HCT116 (cell line): ENCODE results near the gene CROCC. TPM values are rescaled to one million over a fixed set of nuclear protein-coding genes. Genes with fewer than 3 reads are reported as not detected.

Experiments
- ATAC-seq: fragments of 200-7000 bp; cut with Tn5 transposase; 2 replicates; pipeline ENCODE4 v1.9.1; 2020; ENCODE audit warnings: mild to moderate bottlenecking, moderate library complexity
- BruUV-seq: library from RNA; stranded (reverse); fragments of 400-500 nt; replicated peaks from 2 replicates; lab custom pipeline; 2021; lab: Mats Ljungman, UMichigan
- CTCF ChIA-PET: fragments of 300-600 bp; sonication (Branson Sonifier 250); formaldehyde crosslinking; loops from one replicate; lab custom pipeline; 2021; ENCODE audit warnings: antibody characterized with exemption; lab: Charles Lee
- POLR2A ChIA-PET: fragments of 300-600, 350-600 bp; sonication (Branson Sonifier 250); formaldehyde crosslinking; loops from one replicate; lab custom pipeline; 2021; ENCODE audit warnings: antibody characterized with exemption; lab: Charles Lee
- RAD21 ChIA-PET, 2 experiments: fragments of 300-600 bp; sonication (Branson Sonifier 250); formaldehyde crosslinking; loops; one replicate each; lab custom pipeline; 2023; ENCODE audit warnings: low total read pairs in 2 of 2; ENCODE audit not compliant: uncharacterized antibody in 2 of 2, unreplicated experiment in 2 of 2, low non-redundant PET in 1 of 2; lab: Charles Lee
- DNase-seq: peaks from one replicate; pipeline ENCODE4 v3.0.0-alpha.2; 2010; ENCODE audit warnings: low read depth, low spot score
- H2AFZ ChIP-seq: fragments of 200-600 bp; shearing (Covaris generic), sonication (generic); 2 replicates; pipeline ENCODE4 v1.6.1; 2017; ENCODE audit warnings: low read depth, mixed run types, mixed read lengths, antibody characterized with exemption, low read length; ENCODE audit not compliant: poor library complexity, severe bottlenecking
- H3K27ac ChIP-seq: 2 replicates; pipeline ENCODE4 v1.5.1; 2012; ENCODE audit warnings: low read depth, low read length
- H3K27me3 ChIP-seq: fragments of 200-600 bp; sonication (generic); 2 replicates; pipeline ENCODE4 v1.6.1; 2016; ENCODE audit warnings: mixed run types, low read length, mixed read lengths; ENCODE audit not compliant: insufficient read depth
- H3K36me3 ChIP-seq, 2 experiments: fragments of 200-500 bp in 1 of 2; fragments of 200-600 bp in 1 of 2; sonication (Bioruptor generic) in 1 of 2; sonication (generic) in 1 of 2; 2 replicates each; pipeline versions ENCODE4 v1.5.1 to v1.6.1; 2014 to 2016; ENCODE audit warnings: low read length in 2 of 2, inconsistent platforms in 1 of 2, mixed read lengths in 1 of 2, mixed run types in 1 of 2; ENCODE audit not compliant: insufficient read depth in 2 of 2, control insufficient read depth in 1 of 2
- H3K4me1 ChIP-seq, 2 experiments: fragments of 200-600 bp in 1 of 2; sonication (generic) in 1 of 2; 2 replicates each; pipeline versions ENCODE4 v1.5.1 to v1.6.1; 2012 to 2017; ENCODE audit warnings: low read length in 2 of 2, inconsistent platforms in 1 of 2, mild to moderate bottlenecking in 1 of 2, mixed read lengths in 1 of 2, mixed run types in 1 of 2, moderate library complexity in 1 of 2; ENCODE audit not compliant: insufficient read depth in 2 of 2, control insufficient read depth in 1 of 2
- H3K4me2 ChIP-seq: fragments of 200-600 bp; sonication (generic); 2 replicates; pipeline ENCODE4 v1.6.1; 2017; ENCODE audit warnings: mixed run types, low read length, mixed read lengths
- H3K4me3 ChIP-seq, 2 experiments: fragments of 200-600 bp in 1 of 2; sonication (generic) in 1 of 2; replicated peaks in 1 of 2; 2 replicates each; pipeline ENCODE4 v1.5.1; 2011 to 2016; ENCODE audit warnings: low read length in 2 of 2, control low read depth in 1 of 2, low read depth in 1 of 2, mild to moderate bottlenecking in 1 of 2, mixed read lengths in 1 of 2, mixed run types in 1 of 2
- H3K79me2 ChIP-seq: fragments of 200-600 bp; sonication (generic); 2 replicates; pipeline ENCODE4 v1.6.1; 2017; ENCODE audit warnings: mild to moderate bottlenecking, mixed run types, low read length, moderate library complexity, mixed read lengths; ENCODE audit not compliant: insufficient read depth
- H3K9ac ChIP-seq: fragments of 200-600 bp; sonication (generic); 2 replicates; pipeline ENCODE4 v1.6.1; 2016; ENCODE audit warnings: low read length, mixed read lengths
- H3K9me2 ChIP-seq: fragments of 200-600 bp; sonication (generic), shearing (Covaris generic); 2 replicates; pipeline ENCODE4 v1.6.1; 2017; ENCODE audit warnings: mixed run types, mild to moderate bottlenecking, moderate library complexity; ENCODE audit not compliant: insufficient read depth
- H3K9me3 ChIP-seq, 2 experiments: fragments of 200-500 bp in 1 of 2; fragments of 200-600 bp in 1 of 2; sonication (Bioruptor generic) in 1 of 2; sonication (generic) in 1 of 2; 2 replicates each; pipeline ENCODE4 v1.6.1; 2014 to 2017; ENCODE audit warnings: low read length in 2 of 2, mixed read lengths in 2 of 2, inconsistent platforms in 1 of 2, low read depth in 1 of 2, mild to moderate bottlenecking in 1 of 2, mixed run types in 1 of 2, moderate library complexity in 1 of 2; ENCODE audit not compliant: control insufficient read depth in 1 of 2, insufficient read depth in 1 of 2
- H4K20me1 ChIP-seq: fragments of 200-600 bp; sonication (generic), shearing (Covaris generic); 2 replicates; pipeline ENCODE4 v1.6.1; 2017; ENCODE audit warnings: mixed run types, mild to moderate bottlenecking, moderate library complexity; ENCODE audit not compliant: insufficient read depth
- CEBPB ChIP-seq: IDR thresholded peaks from 2 replicates; pipeline ENCODE4 v1.6.1; 2012; ENCODE audit warnings: low read depth
- JUND ChIP-seq: IDR thresholded peaks from 2 replicates; pipeline ENCODE4 v1.6.1; 2012
- SP1 ChIP-seq: IDR thresholded peaks from 2 replicates; pipeline ENCODE4 v1.6.1; 2012; ENCODE audit warnings: low read depth
- intact Hi-C: fragments of 100-400 bp; cut with micrococcal nuclease; formaldehyde crosslinking; loops from 2 replicates; pipeline ENCODE4 v1.10.0; 2022
- total RNA-seq: library from RNA; stranded (reverse); gene quantifications from one replicate; pipeline ENCODE4 v1.2.1, GENCODE V29; 2021; ENCODE audit not compliant: unreplicated experiment
- TF ChIP-seq, protein P1 (sequence below): IDR thresholded peaks from 2 replicates; pipeline ENCODE4 v1.6.1; 2011; ENCODE audit warnings: mild to moderate bottlenecking, low read length, moderate library complexity; ENCODE audit not compliant: insufficient replicate concordance; ENCODE audit errors: extremely low read depth
- TF ChIP-seq, protein P2 (sequence below): IDR thresholded peaks from 2 replicates; pipeline ENCODE4 v1.6.1; 2012; ENCODE audit warnings: low read depth

Gene CROCC
- total RNA-seq, 1 experiment from 2014 or later, result 30.1 TPM

DNA sequence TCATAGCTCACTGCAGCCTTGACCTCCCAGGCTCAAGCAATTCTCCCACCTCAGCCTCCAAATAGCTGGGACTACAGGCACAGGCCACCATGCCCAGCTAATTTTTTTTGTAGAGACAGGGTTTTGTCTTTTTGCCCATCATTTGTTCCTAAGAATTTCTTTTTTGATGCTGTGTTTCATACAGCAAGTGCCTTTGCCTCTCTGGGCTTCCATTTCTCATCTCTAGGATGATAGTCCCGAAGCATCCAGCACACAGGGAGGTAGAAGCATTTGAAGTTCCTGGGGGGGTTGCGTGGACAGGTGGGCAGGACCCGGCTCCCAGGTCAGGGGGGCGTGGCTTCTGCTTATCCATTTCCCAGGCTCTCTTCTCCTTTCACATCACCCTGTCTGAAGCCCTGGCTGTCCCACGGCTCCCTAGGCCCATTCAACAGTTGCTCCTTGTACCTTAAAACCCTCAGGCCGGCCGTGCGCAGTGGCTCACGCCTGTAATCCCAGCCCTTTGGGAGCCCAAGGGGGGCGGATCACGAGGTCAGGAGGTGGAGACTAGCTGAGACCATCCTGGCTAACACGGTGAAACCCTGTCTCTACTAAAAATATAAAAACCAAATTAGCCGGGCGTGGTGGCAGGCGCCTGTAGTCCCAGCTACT, 86.6 kb downstream of the CROCC start (continued):
- TF ChIP-seq CEBPB, result no peak
- TF ChIP-seq, protein P1, sequence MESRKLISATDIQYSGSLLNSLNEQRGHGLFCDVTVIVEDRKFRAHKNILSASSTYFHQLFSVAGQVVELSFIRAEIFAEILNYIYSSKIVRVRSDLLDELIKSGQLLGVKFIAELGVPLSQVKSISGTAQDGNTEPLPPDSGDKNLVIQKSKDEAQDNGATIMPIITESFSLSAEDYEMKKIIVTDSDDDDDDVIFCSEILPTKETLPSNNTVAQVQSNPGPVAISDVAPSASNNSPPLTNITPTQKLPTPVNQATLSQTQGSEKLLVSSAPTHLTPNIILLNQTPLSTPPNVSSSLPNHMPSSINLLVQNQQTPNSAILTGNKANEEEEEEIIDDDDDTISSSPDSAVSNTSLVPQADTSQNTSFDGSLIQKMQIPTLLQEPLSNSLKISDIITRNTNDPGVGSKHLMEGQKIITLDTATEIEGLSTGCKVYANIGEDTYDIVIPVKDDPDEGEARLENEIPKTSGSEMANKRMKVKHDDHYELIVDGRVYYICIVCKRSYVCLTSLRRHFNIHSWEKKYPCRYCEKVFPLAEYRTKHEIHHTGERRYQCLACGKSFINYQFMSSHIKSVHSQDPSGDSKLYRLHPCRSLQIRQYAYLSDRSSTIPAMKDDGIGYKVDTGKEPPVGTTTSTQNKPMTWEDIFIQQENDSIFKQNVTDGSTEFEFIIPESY, result no peak
- TF ChIP-seq JUND, result no peak

DNA sequence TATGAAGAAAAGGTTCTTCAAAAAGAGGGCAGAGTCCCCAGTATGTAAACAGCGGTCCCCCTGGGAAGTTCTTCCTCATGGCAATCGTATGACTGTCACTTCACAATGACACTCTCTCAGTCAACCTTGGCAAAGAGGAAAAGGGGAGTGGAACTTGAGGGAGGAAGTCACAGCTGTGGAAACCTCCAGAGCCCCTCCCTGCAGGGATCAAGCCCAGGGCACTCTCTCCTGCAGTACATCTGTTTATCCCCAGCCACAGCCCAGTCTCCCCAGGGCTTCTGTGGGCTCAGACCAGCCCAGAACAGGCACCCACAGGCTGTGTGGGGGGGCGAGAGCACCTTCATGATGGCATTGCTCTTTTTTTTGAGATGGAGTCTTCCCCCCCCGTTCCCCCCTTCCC, 88.0 kb downstream of the CROCC start:
- BruUV-seq, result no TSS peak
- H3K9me2 ChIP-seq, result no peaks in the 10 kb centered on the region
- no peaks in the 10 kb centered on the region for H3K27me3 ChIP-seq
- ATAC-seq, result no peak
- no peaks in the 10 kb centered on the region for H3K9me3 ChIP-seq
- H3K4me1 ChIP-seq, result peaks cover 17 to 33% of the 10 kb centered on the region in 2 experiments
- ChIA-PET RAD21 (no interaction called here), POLR2A (interaction anchor here (0.7 kb wide), 1 partner anchor 9 kb away, joined by 4 read pairs; no protein-coding TSS in a partner anchor), CTCF (interaction anchor here (0.5 to 1.0 kb wide), 2 partner anchors 36 to 375 kb away, joined by 3 read pairs; no protein-coding TSS in a partner anchor)
- no peaks in the 10 kb centered on the region for H3K79me2 ChIP-seq
- 0 out of 2 replicates have a peak overlapping the region, but pooled peaks have one; percentile 99 for H3K4me2 ChIP-seq
- no peaks in the 10 kb centered on the region; a peak in 1 of 4 replicates for H3K36me3 ChIP-seq
- TF ChIP-seq, protein P2, sequence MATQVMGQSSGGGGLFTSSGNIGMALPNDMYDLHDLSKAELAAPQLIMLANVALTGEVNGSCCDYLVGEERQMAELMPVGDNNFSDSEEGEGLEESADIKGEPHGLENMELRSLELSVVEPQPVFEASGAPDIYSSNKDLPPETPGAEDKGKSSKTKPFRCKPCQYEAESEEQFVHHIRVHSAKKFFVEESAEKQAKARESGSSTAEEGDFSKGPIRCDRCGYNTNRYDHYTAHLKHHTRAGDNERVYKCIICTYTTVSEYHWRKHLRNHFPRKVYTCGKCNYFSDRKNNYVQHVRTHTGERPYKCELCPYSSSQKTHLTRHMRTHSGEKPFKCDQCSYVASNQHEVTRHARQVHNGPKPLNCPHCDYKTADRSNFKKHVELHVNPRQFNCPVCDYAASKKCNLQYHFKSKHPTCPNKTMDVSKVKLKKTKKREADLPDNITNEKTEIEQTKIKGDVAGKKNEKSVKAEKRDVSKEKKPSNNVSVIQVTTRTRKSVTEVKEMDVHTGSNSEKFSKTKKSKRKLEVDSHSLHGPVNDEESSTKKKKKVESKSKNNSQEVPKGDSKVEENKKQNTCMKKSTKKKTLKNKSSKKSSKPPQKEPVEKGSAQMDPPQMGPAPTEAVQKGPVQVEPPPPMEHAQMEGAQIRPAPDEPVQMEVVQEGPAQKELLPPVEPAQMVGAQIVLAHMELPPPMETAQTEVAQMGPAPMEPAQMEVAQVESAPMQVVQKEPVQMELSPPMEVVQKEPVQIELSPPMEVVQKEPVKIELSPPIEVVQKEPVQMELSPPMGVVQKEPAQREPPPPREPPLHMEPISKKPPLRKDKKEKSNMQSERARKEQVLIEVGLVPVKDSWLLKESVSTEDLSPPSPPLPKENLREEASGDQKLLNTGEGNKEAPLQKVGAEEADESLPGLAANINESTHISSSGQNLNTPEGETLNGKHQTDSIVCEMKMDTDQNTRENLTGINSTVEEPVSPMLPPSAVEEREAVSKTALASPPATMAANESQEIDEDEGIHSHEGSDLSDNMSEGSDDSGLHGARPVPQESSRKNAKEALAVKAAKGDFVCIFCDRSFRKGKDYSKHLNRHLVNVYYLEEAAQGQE, result no peak
- peak; percentile 23; the same call in 1 of the 2 replicates for TF ChIP-seq SP1
- TF ChIP-seq, all 23 proteins: peak for 1
- Histone ChIP-seq H4K20me1 (no peaks in the 10 kb centered on the region), H3K27ac (no peak overlapping the region), H2AFZ (no peak overlapping the region), H3K9ac (no peak overlapping the region), H3K4me3 (no peak overlapping the region)
- DNase-seq, result no peak
- intact Hi-C loops, result loop anchor here (5.0 kb wide), 2 partner anchors 38 to 47 kb away; no protein-coding TSS in a partner anchor
